GM18505 (cell line): Measurements from ENCODE around the gene LDLRAD2.

Experiments used
- ATAC-seq: cut with Tn5 transposase; IDR thresholded peaks from one replicate; pipeline ENCODE4 v1.9.1; 2021; ENCODE audit not compliant: unreplicated experiment
- POLR2A ChIP-seq: IDR thresholded peaks from 4 replicates; pipeline ENCODE4 v1.6.1; 2011; ENCODE audit warnings: borderline replicate concordance; ENCODE audit not compliant: insufficient read depth, insufficient read length; ENCODE audit errors: extremely low read depth

The LDLRAD2 gene

DNA sequence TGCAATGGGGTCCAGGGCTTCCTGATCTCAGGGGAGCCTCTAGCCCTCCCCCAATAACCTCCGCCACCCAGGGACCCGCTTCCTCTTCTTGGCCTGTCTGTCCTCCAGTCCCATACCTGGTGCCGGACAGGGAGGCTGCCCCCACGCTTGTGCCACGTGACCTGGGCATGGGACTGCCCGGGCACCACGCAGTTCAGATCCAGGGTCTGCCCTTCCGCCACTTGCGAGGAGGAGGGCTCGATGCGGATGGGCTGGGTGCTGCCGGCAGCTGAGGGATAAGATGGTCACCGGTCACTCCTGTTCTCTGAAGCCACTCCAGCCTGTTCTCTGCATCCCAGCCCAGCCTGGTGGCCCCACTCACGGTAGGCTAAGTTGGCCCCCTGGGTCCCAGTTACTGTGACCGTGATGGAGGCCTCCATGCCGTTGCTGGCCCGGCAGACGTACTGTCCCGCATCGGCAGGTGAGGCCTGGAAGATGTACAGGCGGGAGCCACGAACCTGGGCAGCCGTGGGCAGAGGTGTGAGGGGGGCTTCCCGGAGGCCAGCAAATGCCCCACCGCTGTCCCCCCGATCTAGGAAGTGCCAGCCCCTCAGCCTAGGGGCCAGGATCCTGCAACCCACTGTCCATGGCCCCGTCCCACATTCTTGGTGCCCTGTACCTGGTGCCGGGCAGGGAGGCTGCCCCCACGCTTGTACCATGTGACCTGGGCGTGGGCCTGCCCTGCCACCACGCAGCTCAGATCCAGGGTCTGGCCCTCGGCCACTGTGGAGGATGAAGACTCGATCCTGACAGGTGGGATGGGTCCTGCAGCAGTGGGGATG is 39.6 kb downstream of the LDLRAD2 start:
- ATAC-seq = no peak
- no peak for TF ChIP-seq POLR2A

GRCh38 chr1:21852282-21853130 is 40.4 kb downstream of the LDLRAD2 start:
- peak; percentile 68 for ATAC-seq
- TF ChIP-seq POLR2A = peak; percentile 42

DNA sequence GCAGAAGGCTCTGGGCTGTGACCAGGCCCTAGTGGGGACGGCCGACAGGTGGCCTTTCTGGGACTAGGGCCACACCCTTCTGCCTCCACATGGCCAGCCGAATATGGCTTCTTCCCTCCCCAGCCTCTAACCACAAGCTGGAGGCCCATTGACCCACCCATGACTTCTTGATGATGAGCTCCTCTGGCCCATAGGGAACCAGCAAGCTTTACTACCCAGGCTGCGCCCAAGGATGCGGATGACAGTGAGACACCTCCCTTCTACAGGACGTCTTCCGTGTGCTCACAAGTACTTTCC is 41.0 kb downstream of the LDLRAD2 start:
- TF ChIP-seq POLR2A = no peak
- no peak for ATAC-seq

- TF ChIP-seq POLR2A = no peak
- ATAC-seq = no peak
Measured at GRCh38 chr1:21854090-21854750, 42.2 kb downstream of the LDLRAD2 start.

- TF ChIP-seq POLR2A = no peak
- no peak for ATAC-seq
Measured at GRCh38 chr1:21854751-21855131, 42.7 kb downstream of the LDLRAD2 start.

DNA sequence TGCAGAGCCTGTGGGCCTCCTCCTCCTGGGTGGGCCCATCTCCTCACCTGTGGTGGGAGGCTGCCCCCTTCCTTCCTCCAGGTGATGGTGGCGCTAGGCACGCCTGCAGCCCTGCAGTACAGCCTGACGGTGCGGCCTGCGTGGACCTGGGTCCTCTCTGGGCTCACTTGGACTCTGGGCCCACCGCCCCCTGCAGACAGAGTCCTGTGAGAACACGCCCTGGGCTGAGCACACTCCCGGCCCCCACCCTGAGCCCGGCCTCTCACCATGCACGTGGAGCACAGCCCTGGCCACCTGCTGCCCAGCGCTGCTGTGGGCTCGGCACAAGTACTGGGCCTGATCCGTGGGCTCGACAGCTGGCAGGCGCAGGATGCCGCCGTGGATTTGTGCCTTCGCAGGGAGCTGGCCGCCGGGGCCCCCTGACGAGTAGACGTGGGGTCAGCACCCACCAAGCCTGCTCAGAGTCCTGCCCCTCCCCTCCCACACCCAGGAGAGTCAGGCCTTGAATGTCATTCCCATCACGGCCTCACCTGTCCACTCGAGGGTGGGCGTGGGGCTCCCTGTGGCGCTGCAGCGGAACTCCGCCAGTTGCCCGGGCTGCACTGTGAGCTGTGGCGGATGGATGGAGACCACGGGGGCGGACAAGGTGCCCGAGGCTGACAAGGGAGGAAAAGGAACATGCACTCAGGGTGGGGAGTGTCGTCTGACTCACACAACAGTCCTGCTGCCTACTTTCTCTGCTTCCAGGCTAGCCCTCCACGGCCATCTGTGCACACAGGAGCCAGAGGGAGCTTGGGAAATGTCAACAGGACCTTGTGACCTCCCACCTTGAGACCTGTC is 43.4 kb downstream of the LDLRAD2 start:
- TF ChIP-seq POLR2A = no peak
- no peak for ATAC-seq

DNA sequence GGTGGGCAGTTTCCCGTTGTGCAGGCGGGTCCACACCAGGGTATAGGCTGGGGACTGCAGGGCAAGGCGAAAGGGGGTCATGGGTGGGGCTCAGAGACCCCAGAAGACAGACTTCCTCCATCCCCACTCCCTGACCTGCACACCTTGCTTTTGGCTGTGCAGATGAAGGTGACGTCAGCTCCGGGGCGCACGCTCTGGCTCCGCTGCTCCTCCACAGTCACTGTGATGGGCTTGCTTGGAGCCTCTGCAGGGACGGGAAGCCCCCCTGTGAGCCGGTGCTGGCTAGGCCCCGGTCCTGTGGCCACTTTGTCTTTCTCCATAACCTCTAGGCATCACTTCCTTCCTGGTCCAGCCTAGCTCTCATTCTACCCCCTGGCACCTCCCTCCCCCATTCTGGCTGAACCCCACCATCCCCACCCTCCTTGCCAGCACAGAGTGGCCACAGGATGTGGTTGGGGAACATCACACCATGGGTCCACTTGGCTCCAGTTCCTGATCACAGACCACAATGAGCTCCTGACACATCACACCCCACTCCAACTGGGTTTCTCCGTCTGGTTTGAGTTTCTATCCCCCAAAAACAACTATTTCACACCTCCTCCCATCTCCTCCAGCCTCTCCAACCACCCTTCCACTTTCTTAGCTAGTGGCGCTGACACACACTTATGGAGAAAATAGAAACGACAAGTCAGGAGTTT is 45.2 kb downstream of the LDLRAD2 start:
- ATAC-seq = no peak
- TF ChIP-seq POLR2A = no peak

DNA sequence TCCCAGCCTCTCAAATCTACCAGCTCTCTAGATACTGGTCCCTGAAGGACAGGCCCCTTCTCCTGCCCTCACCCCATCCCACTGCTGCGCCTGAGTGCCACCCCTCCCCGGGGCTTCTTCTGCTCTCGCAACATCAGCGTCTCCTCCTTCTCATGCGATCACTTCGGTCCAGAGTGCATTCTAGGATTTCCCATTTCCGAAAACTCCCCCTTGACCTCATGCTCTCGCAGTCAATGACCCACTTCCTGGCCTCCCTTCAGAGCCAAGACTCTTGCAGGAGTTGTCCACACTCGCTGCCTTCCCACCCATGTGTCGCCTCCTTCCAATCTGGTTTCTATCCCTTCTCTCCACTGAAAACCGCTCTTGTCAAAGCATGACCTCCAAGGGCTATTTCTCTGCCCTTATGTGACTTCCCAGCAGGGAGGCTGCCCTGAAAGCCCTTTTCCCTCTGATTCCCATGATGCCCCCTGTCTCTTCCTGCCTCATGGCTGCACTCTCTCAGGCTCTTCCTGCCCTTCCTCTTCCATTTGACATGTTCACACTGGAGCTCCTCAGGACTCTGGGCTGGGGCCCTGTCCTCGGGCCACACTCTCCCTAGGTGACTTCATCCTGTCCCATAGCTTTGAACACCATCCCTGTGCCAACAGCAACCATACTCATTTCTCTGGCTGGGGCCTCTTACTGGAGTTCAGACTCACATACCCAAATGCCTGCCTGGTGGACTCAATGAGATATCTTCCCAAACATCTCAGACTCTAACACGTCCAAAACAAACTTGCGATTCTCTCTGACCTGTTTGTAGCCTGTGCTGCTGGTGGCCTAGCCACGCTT is 46.0 kb downstream of the LDLRAD2 start:
- no peak for TF ChIP-seq POLR2A
- ATAC-seq = no peak

GRCh38 chr1:21859669-21860179 is 47.7 kb downstream of the LDLRAD2 start:
- no peak for TF ChIP-seq POLR2A
- no peak for ATAC-seq

DNA sequence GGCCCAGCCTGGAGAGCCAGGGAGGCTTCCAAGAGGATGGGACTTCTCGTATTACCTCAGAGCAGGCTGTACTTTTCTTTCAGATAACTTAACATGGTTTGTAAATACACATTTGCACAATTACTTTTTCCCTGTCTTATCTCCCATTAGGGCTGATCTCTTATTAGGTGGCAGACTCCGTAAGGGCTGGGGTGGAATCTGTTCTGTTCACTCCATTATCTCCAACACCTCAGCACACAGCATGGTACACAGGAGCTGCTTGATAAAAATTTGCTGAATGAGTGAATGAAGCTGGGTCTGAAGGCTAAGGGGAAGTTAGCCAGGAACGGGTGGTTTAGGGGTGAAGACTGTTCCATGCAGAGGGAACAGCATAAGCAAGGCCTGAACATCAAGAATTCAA is 48.9 kb downstream of the LDLRAD2 start:
- TF ChIP-seq POLR2A = no peak
- no peak for ATAC-seq

- ATAC-seq = no peak
- TF ChIP-seq POLR2A = no peak
Measured at GRCh38 chr1:21861602-21862429, 49.8 kb downstream of the LDLRAD2 start.
